DOHH2 (cell line): Measurements from ENCODE around the gene EHD4.

ENCODE experiments used
- H3F3A ChIP-seq: fragments of 200-600 bp; sonication (generic), shearing (Covaris generic); 2 replicates; pipeline ENCODE4 v1.6.0; 2016; ENCODE audit warnings: antibody characterized with exemption, mild to moderate bottlenecking; ENCODE audit not compliant: control insufficient read depth, insufficient read depth
- H3K27ac ChIP-seq: fragments of 200-600 bp; sonication (generic); 2 replicates; pipeline ENCODE4 v1.5.1; 2014; ENCODE audit warnings: low read depth, mild to moderate bottlenecking, low read length, moderate library complexity
- H3K27me3 ChIP-seq: fragments of 200-600 bp; sonication (generic); 2 replicates; pipeline ENCODE4 v1.6.1; 2014; ENCODE audit warnings: mild to moderate bottlenecking, low read length, mixed read lengths; ENCODE audit not compliant: control insufficient read depth
- H3K36me3 ChIP-seq: fragments of 200-600 bp; sonication (generic); 2 replicates; pipeline ENCODE4 v1.6.1; 2014; ENCODE audit warnings: mild to moderate bottlenecking, low read length, moderate library complexity, mixed read lengths; ENCODE audit not compliant: control insufficient read depth
- H3K4me1 ChIP-seq: fragments of 200-600 bp; sonication (generic); 2 replicates; pipeline ENCODE4 v1.6.1; 2014; ENCODE audit warnings: mild to moderate bottlenecking, low read length, mixed read lengths; ENCODE audit not compliant: control insufficient read depth
- H3K4me2 ChIP-seq: fragments of 200-600 bp; sonication (generic); 2 replicates; pipeline ENCODE4 v1.6.0; 2014; ENCODE audit warnings: mild to moderate bottlenecking, low read length, moderate library complexity
- H3K4me3 ChIP-seq: fragments of 200-600 bp; sonication (generic); 2 replicates; pipeline ENCODE4 v1.5.1; 2014; ENCODE audit warnings: mild to moderate bottlenecking, low read length, mixed read lengths
- H3K79me2 ChIP-seq: fragments of 200-600 bp; sonication (generic); 2 replicates; pipeline ENCODE4 v1.6.1; 2014; ENCODE audit warnings: mild to moderate bottlenecking, low read length, mixed read lengths; ENCODE audit not compliant: control insufficient read depth
- H3K9me2 ChIP-seq: fragments of 200-600 bp; sonication (generic); replicated peaks from 2 replicates; pipeline ENCODE4 v1.6.1; 2014; ENCODE audit warnings: mild to moderate bottlenecking, low read length, mixed read lengths; ENCODE audit not compliant: control insufficient read depth
- H3K9me3 ChIP-seq: fragments of 200-600 bp; sonication (generic); 2 replicates; pipeline ENCODE4 v1.6.1; 2014; ENCODE audit warnings: antibody characterized with exemption, low read length, mixed read lengths; ENCODE audit not compliant: control insufficient read depth, insufficient read depth
- H4K20me1 ChIP-seq: fragments of 200-600 bp; sonication (generic); 2 replicates; pipeline ENCODE4 v1.6.0; 2014; ENCODE audit warnings: low read depth, mild to moderate bottlenecking, antibody characterized with exemption, low read length, moderate library complexity; ENCODE audit not compliant: control insufficient read depth, insufficient read depth
- CTCF ChIP-seq: fragments of 200-600 bp; sonication (generic); IDR thresholded peaks from one replicate; pipeline ENCODE4 v1.5.1; 2014; ENCODE audit warnings: antibody characterized with exemption, mild to moderate bottlenecking, low read depth, low read length; ENCODE audit not compliant: poor library complexity, severe bottlenecking
- EZH2phosphoT487 ChIP-seq: fragments of 200-600 bp; sonication (generic); IDR thresholded peaks from 2 replicates; pipeline ENCODE4 v1.6.1; 2017; ENCODE audit warnings: borderline replicate concordance, mild to moderate bottlenecking, antibody characterized with exemption, low read length, moderate library complexity, mixed read lengths

The EHD4 gene

GRCh38 chr15:41971895-41972252 is 483 bp downstream of the EHD4 start:
- H3K79me2 ChIP-seq: peaks cover 45% of the 10 kb centered on the region
- peaks cover 12% of the 10 kb centered on the region; the same call in 1 of the 2 replicates for H3K27me3 ChIP-seq
- H4K20me1 ChIP-seq: no peaks in the 10 kb centered on the region
- peaks cover 25% of the 10 kb centered on the region for H3F3A ChIP-seq
- H3K9me3 ChIP-seq: no peaks in the 10 kb centered on the region
- no peaks in the 10 kb centered on the region for H3K9me2 ChIP-seq
- peak overlapping the region; percentile 78 for H3K27ac ChIP-seq
- peaks cover 54% of the 10 kb centered on the region for H3K4me1 ChIP-seq
- TF ChIP-seq EZH2phosphoT487 (no peak), CTCF (no peak)
- peak overlapping the region; percentile 77 for H3K4me2 ChIP-seq
- H3K36me3 ChIP-seq: no peaks in the 10 kb centered on the region
- H3K4me3 ChIP-seq: peak overlapping the region; percentile 94

- Histone ChIP-seq H4K20me1 (no peaks in the 10 kb centered on the region), H3K79me2 (peaks cover 51% of the 10 kb centered on the region), H3K27me3 (peaks cover 12% of the 10 kb centered on the region; the same call in 1 of the 2 replicates), H3K9me2 (no peaks in the 10 kb centered on the region), H3K4me2 (peak overlapping the region; percentile 77), H3F3A (peaks cover 25% of the 10 kb centered on the region), H3K4me1 (peaks cover 53% of the 10 kb centered on the region), H3K9me3 (no peaks in the 10 kb centered on the region), H3K27ac (peak overlapping the region; percentile 78), H3K4me3 (peak overlapping the region; percentile 94), H3K36me3 (no peaks in the 10 kb centered on the region)
- TF ChIP-seq EZH2phosphoT487 (no peak), CTCF (no peak)
Measured at GRCh38 chr15:41971089-41971894, 1.1 kb downstream of the EHD4 start.

GRCh38 chr15:41970456-41970855 is 1.9 kb downstream of the EHD4 start:
- peaks cover 53% of the 10 kb centered on the region for H3K4me1 ChIP-seq
- TF ChIP-seq EZH2phosphoT487 (no peak), CTCF (no peak)
- peak overlapping the region; percentile 94 for H3K4me3 ChIP-seq
- H3K9me2 ChIP-seq: no peaks in the 10 kb centered on the region
- peaks cover 8% of the 10 kb centered on the region; the same call in 1 of the 2 replicates for H3K27me3 ChIP-seq
- H3K9me3 ChIP-seq: no peaks in the 10 kb centered on the region
- peak overlapping the region; percentile 77 for H3K4me2 ChIP-seq
- H3F3A ChIP-seq: peaks cover 25% of the 10 kb centered on the region
- H3K27ac ChIP-seq: peak overlapping the region; percentile 78
- H3K79me2 ChIP-seq: peaks cover 57% of the 10 kb centered on the region
- H3K36me3 ChIP-seq: no peaks in the 10 kb centered on the region
- H4K20me1 ChIP-seq: no peaks in the 10 kb centered on the region
